GM12873 (cell line): ENCODE results near the gene PLCE1.

ENCODE experiments used
- TF ChIP-seq, protein P1 (sequence below): IDR thresholded peaks from 2 replicates; pipeline ENCODE4 v1.5.1; 2012; ENCODE audit warnings: low read depth, mild to moderate bottlenecking, moderate library complexity, low read length, control low read depth; ENCODE audit not compliant: insufficient read depth; ENCODE audit errors: missing control alignments

The PLCE1 gene

GRCh38 chr10:94024407-94024806 lies 30.7 kb downstream of the PLCE1 start:
- TF ChIP-seq, protein P1, sequence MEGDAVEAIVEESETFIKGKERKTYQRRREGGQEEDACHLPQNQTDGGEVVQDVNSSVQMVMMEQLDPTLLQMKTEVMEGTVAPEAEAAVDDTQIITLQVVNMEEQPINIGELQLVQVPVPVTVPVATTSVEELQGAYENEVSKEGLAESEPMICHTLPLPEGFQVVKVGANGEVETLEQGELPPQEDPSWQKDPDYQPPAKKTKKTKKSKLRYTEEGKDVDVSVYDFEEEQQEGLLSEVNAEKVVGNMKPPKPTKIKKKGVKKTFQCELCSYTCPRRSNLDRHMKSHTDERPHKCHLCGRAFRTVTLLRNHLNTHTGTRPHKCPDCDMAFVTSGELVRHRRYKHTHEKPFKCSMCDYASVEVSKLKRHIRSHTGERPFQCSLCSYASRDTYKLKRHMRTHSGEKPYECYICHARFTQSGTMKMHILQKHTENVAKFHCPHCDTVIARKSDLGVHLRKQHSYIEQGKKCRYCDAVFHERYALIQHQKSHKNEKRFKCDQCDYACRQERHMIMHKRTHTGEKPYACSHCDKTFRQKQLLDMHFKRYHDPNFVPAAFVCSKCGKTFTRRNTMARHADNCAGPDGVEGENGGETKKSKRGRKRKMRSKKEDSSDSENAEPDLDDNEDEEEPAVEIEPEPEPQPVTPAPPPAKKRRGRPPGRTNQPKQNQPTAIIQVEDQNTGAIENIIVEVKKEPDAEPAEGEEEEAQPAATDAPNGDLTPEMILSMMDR, result no peak

DNA sequence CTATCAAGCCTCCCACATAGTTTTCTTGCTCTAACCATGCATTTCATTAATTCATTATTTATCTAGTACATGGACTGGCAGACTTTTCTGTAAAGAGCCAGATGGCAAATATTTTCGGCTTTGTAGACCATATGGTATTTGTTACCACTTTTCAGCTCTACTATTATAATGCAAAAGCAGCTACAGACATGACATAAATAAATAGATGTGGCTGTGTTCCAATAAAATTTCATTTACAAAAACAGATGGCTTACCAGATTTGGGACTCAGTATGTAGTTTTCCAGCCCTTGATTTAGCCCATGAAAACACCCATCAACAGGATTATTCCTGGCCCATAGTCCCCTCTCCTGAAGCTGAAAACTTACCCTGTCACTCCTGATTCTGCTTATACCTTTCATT lies 32.1 kb downstream of the PLCE1 start:
- TF ChIP-seq, protein P1, result no peak

GRCh38 chr10:94027197-94027596 lies 33.5 kb downstream of the PLCE1 start:
- TF ChIP-seq, protein P1, result no peak

GRCh38 chr10:94029955-94030354 lies 36.2 kb downstream of the PLCE1 start:
- TF ChIP-seq, protein P1, result no peak

DNA sequence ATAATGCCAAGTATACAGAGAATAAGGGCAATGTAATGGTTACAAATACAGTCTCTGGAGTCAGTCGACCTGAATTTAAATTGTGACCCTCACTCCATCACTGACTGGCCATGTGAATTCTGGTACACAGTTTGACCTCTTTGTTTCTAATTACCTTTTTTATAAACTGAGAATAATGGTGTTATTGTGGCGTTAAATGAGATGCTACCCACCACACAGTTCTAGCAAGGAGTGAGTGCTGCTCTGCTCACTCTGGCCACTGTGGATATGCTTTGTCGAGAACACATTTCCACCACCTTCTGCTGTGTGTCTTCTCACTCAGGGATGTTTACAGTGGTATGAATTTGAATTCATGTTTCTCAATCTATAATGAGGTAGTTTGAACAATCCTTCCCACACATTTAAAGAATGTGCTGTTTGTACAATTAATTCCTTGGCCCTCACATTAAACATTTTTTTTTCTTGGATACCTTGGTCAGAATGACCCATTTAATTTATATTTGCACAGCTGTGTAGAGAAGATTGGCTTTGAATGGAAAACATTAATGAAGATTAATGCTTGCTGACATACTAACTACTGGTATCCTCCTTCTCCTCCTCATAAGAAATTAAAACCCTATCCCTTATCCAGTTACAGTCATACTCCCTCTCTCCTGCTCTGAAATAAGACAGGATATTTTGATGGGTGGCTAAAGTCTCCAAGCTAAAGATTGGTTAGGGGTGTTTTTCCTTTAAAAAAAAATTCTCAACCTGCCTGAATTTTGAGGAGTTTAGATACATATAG lies 42.4 kb downstream of the PLCE1 start:
- TF ChIP-seq, protein P1, result no peak

- TF ChIP-seq, protein P1, result no peak
Measured at GRCh38 chr10:94036766-94037033, 43.0 kb downstream of the PLCE1 start.

DNA sequence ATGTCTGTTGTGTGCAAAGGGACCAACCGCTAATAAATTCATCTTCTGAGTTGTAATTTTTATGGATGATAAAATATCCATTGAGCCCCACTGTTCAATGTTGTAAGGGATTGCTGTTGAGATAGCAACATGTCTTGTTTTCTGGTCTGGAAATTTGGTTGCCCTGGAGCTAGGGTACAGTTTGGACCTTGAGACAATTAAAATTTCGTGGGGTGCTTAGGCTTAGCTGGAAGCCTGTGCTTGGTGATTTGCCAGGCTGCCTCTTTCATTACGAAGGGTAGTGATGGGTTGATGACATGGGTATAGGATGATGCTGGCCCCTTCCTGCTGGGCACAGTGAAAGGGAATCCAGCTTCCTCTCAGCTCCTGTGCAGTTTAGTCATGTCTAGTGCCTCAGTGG lies 43.6 kb downstream of the PLCE1 start:
- TF ChIP-seq, protein P1, result no peak
